NCI-H128 (cell line): ENCODE measurements around the gene CREBBP.

Source experiments
- DNase-seq: peaks from one replicate; lab custom pipeline; 2025; ENCODE audit not compliant: unreplicated experiment; lab: John Stamatoyannopoulos, UW

Gene CREBBP

DNA sequence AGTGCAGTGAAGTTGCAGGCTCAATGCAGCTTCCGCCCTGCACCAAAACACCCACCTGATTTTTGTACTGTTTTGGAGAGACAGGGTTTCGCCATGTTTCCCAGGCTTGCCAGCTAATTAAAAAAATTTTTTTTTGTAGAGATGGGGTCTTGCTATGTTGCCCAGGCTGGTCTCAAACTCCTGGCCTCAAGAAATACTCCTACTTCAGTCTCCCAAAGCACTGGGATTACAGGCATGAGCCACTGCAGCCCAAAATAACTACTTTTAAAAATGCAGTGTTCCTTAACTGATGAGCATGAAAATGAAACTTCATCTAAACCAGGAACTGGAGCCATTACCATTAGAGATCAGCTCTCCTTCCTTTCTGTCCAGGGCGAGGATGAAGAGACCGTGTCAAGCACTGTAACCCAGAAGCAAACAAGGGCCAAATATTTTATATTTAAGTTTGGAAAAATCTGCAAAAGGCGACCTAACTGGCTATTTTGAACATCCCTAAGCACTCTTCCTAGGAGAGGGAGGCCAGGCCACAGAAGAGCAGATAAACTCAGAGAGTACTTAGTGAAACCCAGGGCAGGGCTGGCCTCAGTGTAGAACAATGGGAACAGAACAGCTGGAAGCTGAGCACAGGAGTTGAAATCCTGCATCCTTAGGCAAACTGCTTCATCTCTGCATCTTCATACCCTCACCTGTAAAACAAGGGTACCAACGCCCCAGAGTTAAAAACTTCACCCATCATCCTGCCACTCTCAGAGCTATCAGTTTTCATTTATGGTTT lies 24.0 kb downstream of the CREBBP start:
- no peak for DNase-seq

DNA sequence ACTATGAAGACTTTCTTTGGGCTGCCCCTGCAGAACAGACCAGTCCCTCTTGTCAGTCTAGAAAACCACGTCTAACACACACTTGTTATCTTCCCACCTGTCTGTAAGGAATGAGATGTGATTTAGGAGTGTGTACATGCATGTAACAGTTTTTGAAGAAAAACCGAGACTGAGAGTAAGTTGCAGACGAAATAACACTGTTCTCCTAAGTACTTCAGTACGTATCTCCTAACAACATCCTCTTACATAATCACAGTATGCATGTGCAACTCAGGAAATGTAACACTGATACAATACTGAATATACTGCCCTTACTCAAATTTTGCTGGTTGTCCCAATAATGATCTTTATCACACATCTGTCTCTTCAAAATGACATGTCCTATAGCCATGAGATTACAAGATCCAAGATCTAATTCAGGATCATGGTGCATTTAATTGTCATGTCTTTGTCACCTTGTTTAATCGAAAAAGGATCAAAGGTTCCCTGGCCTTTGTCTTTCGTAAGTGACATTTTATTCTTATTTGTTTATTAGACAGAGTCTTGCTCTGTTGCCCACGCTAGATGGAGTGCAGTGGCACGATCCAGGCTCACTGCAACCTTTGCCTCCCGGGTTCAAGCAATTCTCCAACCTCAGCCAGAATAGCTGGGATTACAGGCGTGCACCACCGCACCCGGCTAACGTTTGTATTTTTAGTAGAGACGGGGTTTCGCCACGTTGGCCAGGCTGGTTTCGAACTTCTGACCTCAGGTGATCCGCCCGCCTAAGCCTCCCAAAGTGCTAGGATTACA lies 25.6 kb downstream of the CREBBP start:
- DNase-seq: no peak

DNA sequence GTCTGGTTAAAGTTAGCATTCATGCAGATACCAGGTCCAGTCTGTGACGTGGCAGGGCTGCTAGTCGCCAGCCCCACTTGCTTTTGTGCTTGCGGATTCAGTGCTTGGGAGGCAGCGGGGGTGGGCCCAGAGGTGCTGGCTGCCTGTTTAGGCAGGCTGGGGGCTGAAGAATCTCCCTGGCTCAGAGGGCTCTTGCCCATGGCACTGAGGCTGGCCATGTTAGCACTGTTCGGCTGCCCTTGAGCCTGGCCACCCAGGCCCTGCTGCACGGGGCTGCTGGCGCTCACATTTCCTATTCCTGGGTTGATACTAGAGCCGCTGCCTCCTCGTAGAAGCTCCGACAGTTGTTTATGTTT lies 30.0 kb downstream of the CREBBP start:
- DNase-seq: no peak

DNA sequence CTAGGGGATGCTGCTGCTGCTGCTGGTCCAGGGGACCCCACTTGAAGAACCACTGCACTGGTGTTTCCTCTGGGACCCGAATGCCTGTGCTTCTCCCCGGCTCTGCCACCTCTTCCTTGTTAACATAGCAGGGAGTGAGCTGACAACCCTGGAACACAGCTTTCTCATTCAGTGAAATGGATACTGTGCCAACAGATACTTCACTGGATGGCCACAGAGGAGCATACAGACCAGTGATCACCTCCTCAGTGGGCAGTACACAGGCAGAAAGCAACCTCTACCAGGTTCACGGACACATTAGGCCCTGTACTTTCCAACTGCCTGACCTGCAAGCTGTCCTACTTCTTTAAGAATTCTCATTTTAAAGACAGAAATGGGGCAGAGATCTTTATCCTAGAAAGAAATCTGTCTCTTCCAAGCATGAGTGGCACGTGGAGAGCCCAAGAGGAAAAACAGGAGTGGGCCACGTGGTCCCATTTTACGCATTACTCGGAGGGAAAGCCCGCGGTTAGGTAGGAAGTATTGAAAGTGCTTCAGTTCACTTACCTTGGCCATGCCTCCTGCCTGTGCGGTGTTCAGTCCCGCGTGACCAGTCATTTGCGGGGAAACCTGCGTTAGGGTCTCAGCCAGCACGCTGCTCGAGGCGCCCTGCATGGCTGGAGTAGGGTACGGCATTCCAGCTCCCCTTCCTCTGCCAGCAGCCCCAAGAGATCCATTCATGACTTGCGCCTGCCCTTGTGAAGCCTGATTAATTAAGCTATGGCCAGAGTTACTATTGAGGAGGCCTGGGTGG lies 30.6 kb downstream of the CREBBP start:
- DNase-seq: no peak

DNA sequence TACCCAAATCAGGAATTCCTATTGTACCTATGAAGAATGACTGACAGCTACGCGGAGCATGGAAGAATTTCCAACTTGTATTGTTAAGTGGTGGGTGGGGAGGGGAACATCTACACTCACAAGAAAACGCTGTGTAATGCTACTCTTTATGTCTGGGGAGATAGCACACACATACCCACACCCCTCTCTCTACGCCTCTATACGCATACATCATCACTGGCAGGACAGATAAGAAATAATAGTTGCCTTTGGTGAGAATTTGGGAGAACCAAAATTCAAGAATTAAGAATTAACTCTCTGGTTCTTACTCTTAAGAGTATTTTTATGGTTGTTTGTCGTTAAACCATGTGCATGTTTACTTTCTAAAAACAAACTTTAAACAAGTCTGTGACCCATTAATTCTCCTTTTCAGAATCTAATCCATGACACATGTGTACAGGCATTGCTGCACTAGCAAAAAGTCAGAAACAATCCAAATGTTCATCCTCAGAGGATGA lies 33.9 kb downstream of the CREBBP start:
- DNase-seq: no peak

DNA sequence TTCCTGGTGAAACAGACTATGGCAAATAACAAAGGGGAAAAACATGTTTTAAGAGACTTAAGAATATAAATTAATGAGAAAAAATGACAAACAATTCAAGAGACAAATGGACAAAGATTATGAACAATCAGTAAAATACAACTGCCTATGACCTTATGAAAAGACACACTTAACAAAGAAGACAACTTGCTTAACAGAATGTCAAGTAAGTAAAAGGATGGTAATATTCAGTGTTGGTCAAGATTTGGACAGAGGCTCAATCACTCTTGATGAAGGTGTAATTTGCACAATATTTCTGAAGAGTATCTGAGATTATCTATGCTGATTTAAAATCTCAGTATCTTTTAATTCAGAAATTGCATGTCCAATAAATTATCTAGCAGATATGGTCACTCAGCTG lies 34.4 kb downstream of the CREBBP start:
- DNase-seq: no peak

DNA sequence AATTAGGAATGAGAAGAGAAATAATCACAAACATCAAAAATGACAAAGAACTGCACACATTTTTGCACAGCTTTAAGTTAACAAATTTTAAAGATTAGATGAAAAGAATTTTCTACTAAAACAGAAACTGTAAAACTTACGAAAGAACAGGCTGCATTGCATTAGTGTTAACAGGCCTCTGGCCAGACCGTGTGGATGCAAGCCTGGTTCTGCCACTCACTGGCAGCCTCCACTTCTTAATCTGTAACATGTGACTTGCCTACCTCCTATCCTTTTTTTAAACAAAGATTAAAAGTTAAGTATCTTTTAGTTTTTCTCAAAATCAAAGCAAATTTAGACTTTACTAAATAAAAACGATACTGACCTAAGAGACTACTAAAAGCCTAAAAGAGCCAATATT lies 37.5 kb downstream of the CREBBP start:
- no peak for DNase-seq

DNA sequence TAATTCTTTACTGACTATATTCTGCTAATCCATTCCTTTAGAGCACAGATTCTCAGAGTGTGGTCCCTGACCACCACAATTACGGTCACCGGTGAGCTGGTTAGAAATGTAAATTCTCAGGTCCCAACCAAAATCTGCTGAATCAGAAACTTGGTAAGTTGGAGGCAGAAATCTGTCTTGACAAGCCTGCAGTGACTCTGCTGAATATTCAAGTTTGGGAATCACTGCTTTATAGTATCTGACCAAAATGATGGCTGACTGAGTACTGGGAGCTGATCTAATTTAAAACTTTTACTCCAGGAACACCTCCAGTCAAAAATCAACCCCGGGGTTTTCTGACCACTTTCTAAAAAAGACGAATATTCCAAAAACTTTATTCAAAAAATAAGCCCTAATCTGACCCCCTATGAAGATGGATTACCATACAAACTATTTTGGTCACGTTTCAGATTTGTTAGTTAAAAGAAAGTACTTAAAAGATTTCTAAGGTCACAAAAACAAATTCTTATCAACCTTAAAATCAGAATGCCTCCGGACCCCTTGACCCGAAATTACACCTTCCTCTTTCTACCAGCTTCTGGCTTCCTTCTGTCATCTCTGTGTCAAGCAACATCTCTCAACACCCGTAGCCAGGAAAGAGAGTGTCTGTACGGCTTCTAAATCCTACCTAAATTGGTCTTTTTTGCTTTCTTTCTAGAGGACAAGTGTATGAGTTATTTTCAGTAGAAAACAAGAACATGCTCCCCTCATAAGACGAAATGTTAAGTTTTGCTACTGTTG lies 38.6 kb downstream of the CREBBP start:
- no peak for DNase-seq

DNA sequence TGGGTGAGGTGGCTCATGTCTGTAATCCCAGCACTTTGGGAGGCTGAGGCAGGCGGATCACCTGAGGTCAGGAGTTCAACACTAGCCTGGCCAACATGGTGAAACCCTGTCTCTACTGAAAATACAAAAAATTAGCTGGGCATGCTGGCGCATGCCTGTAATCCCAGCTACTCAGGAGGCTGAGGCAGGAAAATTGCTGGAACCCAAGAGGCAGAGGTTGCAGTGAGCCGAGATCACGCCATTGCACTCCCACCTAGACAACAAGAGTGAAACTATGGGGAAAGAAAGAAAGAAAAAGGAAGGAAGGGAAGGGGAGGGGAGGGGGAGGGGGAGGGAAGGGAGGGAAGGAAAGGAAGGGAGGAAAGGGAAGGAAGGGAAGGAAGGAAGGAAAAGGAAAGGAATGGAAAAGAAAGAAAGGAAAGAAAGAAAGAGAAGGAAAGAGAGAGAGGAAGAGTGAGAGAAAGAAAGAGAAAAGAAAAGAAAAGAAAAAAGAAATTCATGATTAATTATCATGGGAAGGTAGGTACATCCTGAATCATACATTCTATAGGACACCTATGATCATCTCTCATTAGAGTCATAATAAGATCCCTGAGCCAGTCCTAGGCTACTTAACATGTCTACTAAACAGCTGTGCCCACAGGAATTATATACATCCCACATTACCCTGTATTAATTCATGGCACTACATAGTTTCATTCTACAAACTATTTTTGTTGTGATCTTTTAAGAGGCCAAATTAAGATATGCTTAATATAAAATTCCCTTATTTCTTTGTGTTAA lies 40.9 kb downstream of the CREBBP start:
- DNase-seq: no peak

DNA sequence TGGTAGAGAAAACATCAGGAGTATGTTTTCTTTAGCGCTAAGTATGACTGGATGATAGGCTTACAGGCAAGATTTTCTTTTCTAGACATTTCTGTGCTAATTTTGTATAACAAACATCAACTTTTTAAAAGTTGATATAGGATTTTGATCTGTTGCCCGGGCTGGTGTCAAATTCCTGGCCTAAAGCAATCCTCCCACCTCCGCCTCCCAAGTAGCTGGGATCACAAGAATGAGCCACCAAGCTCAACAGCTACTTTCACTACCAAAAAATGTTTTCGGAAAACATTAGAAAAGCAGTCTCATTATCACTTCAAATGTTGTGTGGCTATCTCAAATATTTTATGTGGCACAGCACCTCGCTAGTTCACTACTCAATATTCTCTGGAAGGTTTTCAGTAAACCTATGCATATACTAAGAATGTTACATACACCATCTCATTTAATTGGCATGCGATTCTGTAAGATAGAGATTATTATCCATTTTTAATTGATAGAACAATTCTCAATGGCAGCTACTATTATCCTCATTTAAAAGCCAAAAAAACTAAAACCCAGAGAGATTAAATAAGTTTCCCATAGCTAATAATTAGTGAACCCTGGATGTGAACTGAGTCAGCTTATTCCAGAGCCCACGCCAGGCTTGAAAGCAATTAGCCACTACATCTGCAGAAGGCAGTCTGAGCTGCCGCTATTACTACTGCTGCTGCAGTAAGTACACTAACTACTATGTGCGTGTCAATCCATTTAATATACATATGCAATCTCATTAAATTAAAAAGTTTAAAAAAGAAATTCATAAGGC lies 41.7 kb downstream of the CREBBP start:
- no peak for DNase-seq

DNA sequence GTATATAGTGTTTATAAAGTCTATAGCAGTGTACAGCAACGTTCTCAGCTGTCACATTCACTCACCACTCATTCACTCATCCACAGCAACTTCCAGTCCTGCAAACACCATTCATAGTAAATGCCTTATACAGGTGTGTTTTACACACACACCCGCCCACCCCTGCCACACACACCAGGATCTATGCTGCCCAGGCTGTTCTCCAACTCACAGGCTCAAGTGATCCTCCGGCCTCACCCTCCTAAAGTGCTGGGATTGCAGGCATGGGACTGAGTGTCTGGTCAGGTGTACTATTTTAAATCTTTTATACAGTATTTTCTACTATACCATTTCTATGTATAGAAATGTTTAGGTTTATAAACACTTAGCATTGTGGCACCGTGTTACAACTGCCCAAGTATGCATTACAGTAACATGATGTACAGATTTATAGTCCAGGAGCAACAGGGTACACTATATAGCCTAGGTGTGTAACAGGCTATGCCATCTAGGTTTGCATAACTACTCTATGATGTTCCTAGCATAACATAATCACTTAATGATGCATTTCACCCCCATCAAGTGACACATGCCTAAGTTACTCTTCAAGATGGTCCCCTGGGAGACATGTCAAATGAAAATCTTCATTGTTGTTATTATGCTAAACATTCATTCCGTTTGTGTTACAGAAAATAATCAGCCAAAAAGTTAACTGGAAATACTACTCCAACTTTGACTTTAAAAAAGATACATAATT lies 42.5 kb downstream of the CREBBP start:
- DNase-seq: no peak

DNA sequence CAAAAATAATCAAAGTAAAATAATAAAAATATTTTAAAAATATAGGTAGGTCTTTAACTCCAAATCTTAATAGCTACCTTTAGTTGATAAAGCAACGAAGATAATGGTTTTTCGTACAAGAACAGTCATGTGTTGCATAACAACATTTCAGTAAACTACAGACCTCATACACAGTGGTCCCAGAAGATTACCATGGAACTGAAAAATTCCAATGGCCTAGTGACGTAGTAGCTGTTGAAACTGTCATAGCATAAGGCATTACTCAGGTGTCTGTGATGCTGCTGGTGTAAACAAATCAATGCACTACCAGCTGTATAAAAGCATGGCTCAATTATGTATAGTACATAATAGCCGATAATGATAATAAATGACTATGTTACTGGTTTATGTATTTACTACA lies 43.9 kb downstream of the CREBBP start:
- no peak for DNase-seq

DNA sequence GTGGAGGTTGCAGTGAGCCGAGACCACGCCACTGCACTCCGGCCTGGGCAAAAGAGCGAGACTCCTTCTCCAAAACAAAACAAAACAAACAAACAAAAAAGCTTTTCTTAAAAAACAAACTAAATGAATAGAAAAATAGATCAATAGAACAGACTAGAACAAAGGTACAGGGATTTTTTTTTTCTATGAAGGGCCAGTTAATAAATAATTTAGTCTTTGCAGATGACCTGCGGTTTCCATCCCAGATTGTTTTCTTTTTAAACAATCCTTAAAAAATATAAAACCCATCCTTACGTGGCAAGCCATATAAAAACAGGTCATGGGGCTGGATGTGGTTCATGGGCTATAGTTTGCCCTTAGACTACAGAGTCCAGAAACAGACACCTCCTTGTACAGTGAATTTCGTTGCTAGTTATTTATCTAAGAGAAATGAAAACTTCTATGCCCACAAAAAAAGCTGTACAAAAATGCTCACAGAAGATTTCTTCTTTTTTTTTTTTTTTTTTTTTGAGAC lies 45.4 kb downstream of the CREBBP start:
- DNase-seq: no peak

DNA sequence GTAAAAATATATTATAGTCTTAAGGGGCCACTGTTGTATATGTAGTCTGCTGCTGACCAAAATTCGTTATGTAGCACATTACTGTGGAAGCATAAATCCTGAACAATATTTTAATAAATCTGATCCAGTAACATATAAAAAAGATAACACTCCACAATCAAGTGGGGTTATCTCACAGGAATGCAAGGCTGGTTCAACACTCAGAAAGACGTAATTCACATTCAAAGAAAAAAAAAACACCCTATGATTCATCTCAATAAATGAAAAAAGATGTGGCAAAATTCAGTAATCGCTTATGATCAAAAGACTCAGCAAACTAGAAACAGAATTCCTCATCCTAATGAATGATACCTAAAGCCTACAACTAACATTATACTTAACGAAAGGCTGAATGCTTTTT lies 47.8 kb downstream of the CREBBP start:
- DNase-seq: no peak

DNA sequence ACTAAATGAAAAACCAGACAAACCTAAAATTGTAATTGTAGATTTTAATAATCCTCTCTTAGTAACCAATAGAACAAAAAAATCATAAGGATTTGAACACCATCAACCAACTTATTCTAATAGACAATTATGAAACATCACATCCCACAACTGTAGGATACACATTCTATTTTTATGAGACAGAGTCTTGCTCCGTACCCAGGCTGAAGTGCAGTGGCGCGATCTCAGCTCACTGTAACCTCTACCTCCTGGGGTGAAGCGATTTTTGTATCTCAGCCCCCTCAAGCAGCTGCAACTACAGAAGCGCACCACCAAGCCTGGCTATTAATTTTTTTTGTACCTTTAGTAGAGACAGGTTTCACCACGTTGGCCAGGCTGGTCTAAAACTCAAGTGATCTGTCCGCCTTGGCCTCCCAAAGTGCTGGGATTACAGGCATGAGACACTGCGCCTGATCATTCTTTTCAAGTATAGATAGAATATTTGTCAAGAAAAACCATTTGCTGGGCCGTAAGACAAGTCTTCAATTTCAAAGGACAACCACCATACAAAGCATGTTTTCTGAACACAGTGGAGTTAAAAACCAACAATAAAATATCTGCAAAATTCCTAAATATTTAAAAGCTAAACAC lies 49.8 kb downstream of the CREBBP start:
- no peak for DNase-seq

DNA sequence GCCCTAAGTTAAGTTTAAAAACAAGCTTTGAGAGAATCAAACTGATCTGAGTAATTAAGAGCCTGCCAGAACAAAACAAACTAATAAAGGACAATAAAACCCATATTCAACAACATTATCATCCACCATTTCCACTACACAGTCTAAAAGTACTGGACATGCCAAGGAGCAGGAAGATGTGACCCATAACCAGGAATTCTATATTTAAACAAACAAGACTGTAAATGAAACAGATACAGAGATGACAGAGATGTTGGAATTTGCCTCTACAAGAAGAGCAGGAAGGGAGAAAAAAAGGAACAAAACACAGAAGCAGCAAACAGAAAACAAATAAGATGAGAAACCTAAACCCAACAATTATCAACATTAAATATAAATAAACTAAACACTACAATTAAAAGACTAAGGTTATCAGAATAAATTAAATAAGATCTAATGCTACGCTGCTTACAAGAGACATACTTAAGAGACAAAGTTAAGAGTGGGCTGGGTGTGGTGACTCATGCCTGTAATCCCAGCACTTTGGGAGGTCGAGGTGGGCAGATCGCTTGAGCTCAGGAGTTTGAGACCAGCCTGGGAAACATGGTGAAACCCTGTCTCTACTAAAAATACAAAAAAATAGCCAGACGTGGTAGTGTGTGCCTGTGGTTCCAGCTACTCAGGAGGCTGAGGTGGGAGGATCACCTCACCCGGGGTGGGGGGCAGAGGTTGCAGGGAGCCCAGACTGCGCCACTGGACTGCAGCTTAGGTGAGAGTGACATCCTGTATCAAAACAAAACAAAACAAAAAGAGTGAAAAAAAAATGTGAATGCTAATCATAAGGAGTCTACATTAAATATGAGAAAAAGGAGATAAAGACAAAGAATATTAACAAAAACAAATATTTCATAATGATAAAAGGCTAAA lies 50.6 kb downstream of the CREBBP start:
- no peak for DNase-seq

DNA sequence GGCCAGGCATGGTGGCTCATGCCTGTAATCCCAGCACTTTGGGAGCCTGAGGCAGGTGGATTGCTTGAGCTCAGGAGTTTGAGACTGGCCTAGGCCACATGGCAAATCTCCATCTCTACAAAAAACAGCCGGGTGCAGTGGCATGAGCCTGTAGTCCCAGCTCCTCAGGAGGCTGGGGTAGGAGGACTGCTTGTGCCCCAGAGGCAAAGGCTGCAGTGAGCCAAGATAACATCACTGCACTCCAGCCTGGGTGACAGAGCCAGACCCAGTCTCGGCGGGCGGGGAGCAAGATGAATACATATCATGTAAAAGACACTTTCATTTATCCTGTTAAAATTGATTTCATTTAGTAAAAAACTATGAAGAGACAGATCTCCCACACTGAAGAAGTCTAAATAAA lies 54.6 kb downstream of the CREBBP start:
- no peak for DNase-seq
